KOPT-K1 (cell line): ENCODE measurements around the gene GIT1.
A peak's percentile ranks its signal among the peaks of the same experiment; 100 is the strongest.

ENCODE experiments used
- H3K27ac ChIP-seq: fragments of 200-600 bp; sonication (generic); 2 replicates; pipeline ENCODE4 v1.5.1; 2016; ENCODE audit warnings: antibody characterized with exemption, mild to moderate bottlenecking, low read depth, low read length; ENCODE audit not compliant: poor library complexity, severe bottlenecking
- H3K36me3 ChIP-seq: fragments of 200-600 bp; sonication (generic); 2 replicates; pipeline ENCODE4 v1.5.1; 2017; ENCODE audit warnings: antibody characterized with exemption, mild to moderate bottlenecking, low read length, moderate library complexity; ENCODE audit not compliant: insufficient read depth
- H3K9me3 ChIP-seq: fragments of 200-600 bp; sonication (generic); 2 replicates; pipeline ENCODE4 v1.5.1; 2017; ENCODE audit warnings: antibody characterized with exemption, low read length, mild to moderate bottlenecking; ENCODE audit not compliant: insufficient read depth, poor library complexity, severe bottlenecking

The GIT1 gene

GRCh38 chr17:29589524-29590410 is at the start of gene GIT1:
Gene GIT1 (minus strand): TSS chr17:29589648. CDS start chr17:29589378, 270 bp downstream.
- Histone ChIP-seq H3K36me3 (no peaks in the 10 kb centered on the region), H3K9me3 (no peaks in the 10 kb centered on the region), H3K27ac (peak within 1 kb of the TSS; percentile 93)

GRCh38 chr17:29633886-29634285 is 44.4 kb upstream of the GIT1 start:
- no peaks in the 10 kb centered on the region for H3K9me3 ChIP-seq
- H3K36me3 ChIP-seq = peaks cover 84% of the 10 kb centered on the region
- no peak overlapping the region for H3K27ac ChIP-seq

- Histone ChIP-seq H3K36me3 (peaks cover 93% of the 10 kb centered on the region), H3K9me3 (no peaks in the 10 kb centered on the region), H3K27ac (no peak overlapping the region)
Observed at GRCh38 chr17:29630630-29631193, 41.3 kb upstream of the GIT1 start.

- Histone ChIP-seq H3K36me3 (peaks cover 88% of the 10 kb centered on the region), H3K27ac (no peak overlapping the region), H3K9me3 (no peaks in the 10 kb centered on the region)
Observed at GRCh38 chr17:29629839-29630238, 40.4 kb upstream of the GIT1 start.

- no peak overlapping the region for H3K27ac ChIP-seq
- H3K36me3 ChIP-seq = peaks cover 77% of the 10 kb centered on the region
- no peaks in the 10 kb centered on the region for H3K9me3 ChIP-seq
Observed at GRCh38 chr17:29628644-29629043, 39.2 kb upstream of the GIT1 start.

GRCh38 chr17:29627951-29628350 is 38.5 kb upstream of the GIT1 start:
- H3K36me3 ChIP-seq = peaks cover 71% of the 10 kb centered on the region

GRCh38 chr17:29625037-29625750 is 35.7 kb upstream of the GIT1 start:
- no peaks in the 10 kb centered on the region for H3K9me3 ChIP-seq
- H3K27ac ChIP-seq = no peak overlapping the region
- H3K36me3 ChIP-seq = peaks cover 44% of the 10 kb centered on the region

More at GRCh38 chr17:29627951-29628350, 38.5 kb upstream of the GIT1 start:
- no peak overlapping the region for H3K27ac ChIP-seq
- no peaks in the 10 kb centered on the region for H3K9me3 ChIP-seq

GRCh38 chr17:29624586-29624985 is 35.1 kb upstream of the GIT1 start:
- Histone ChIP-seq H3K27ac (no peak overlapping the region), H3K9me3 (no peaks in the 10 kb centered on the region), H3K36me3 (peaks cover 38% of the 10 kb centered on the region)

GRCh38 chr17:29623283-29623647 is 33.8 kb upstream of the GIT1 start:
- Histone ChIP-seq H3K27ac (peak overlapping the region; percentile 54), H3K9me3 (no peaks in the 10 kb centered on the region), H3K36me3 (peaks cover 25% of the 10 kb centered on the region)

GRCh38 chr17:29622337-29623282 is 33.2 kb upstream of the GIT1 start, which contains the start of gene CORO6:
Gene CORO6 (minus strand): TSS chr17:29622912. CDS start chr17:29621421, 1,491 bp downstream.
- H3K9me3 ChIP-seq = no peaks in the 10 kb centered on the region

GRCh38 chr17:29621751-29622194 is 32.3 kb upstream of the GIT1 start:
- Histone ChIP-seq H3K36me3 (peaks cover 13% of the 10 kb centered on the region), H3K27ac (no peak overlapping the region), H3K9me3 (no peaks in the 10 kb centered on the region)

More at GRCh38 chr17:29622337-29623282, 33.2 kb upstream of the GIT1 start, which contains the start of gene CORO6:
- H3K36me3 ChIP-seq = peaks cover 19% of the 10 kb centered on the region
- peak within 1 kb of the TSS; percentile 54 for H3K27ac ChIP-seq

- no peak overlapping the region for H3K27ac ChIP-seq
- H3K36me3 ChIP-seq = peaks cover 6% of the 10 kb centered on the region; the same call in 1 of the 2 replicates
- H3K9me3 ChIP-seq = no peaks in the 10 kb centered on the region
Observed at GRCh38 chr17:29620779-29621500, 31.5 kb upstream of the GIT1 start.

GRCh38 chr17:29620271-29620670 is 30.8 kb upstream of the GIT1 start:
- no peaks in the 10 kb centered on the region for H3K9me3 ChIP-seq
- H3K27ac ChIP-seq = no peak overlapping the region
- H3K36me3 ChIP-seq = no peaks in the 10 kb centered on the region; the same call in 1 of the 2 replicates

GRCh38 chr17:29619251-29619650 is 29.8 kb upstream of the GIT1 start:
- no peak overlapping the region for H3K27ac ChIP-seq
- H3K36me3 ChIP-seq = no peaks in the 10 kb centered on the region
- no peaks in the 10 kb centered on the region for H3K9me3 ChIP-seq
